Nephron progenitor cell (in vitro differentiated cells): ENCODE results near the gene HS1BP3.
A peak's percentile ranks its signal among the peaks of the same experiment; 100 is the strongest.

Experiments used
- DNase-seq: peaks from one replicate; pipeline ENCODE4 v3.0.0; 2021
- H3K27ac Mint-ChIP-seq: 2 replicates; pipeline ENCODE4 v1.8.0; 2021; ENCODE audit warnings: mild to moderate bottlenecking, moderate library complexity, mixed read lengths
- H3K27me3 Mint-ChIP-seq: 2 replicates; pipeline ENCODE4 v1.8.0; 2021; ENCODE audit warnings: mild to moderate bottlenecking, low read depth, mixed read lengths; ENCODE audit not compliant: poor library complexity
- H3K36me3 Mint-ChIP-seq: 2 replicates; pipeline ENCODE4 v1.8.0; 2021; ENCODE audit warnings: low read depth, mixed read lengths
- H3K4me1 Mint-ChIP-seq: 2 replicates; pipeline ENCODE4 v1.8.0; 2021; ENCODE audit warnings: mixed read lengths
- H3K4me3 Mint-ChIP-seq: 2 replicates; pipeline ENCODE4 v1.8.0; 2021; ENCODE audit warnings: mild to moderate bottlenecking, moderate library complexity, mixed read lengths
- H3K9me3 Mint-ChIP-seq: 2 replicates; pipeline ENCODE4 v1.8.0; 2021; ENCODE audit warnings: mild to moderate bottlenecking, moderate library complexity, mixed read lengths
- TF ChIP-seq, protein P1 (sequence below): fragments of 200-600 bp; sonication (generic); IDR thresholded peaks from 2 replicates; pipeline ENCODE4 v1.5.0; 2021; ENCODE audit warnings: antibody characterized with exemption

Gene HS1BP3

DNA sequence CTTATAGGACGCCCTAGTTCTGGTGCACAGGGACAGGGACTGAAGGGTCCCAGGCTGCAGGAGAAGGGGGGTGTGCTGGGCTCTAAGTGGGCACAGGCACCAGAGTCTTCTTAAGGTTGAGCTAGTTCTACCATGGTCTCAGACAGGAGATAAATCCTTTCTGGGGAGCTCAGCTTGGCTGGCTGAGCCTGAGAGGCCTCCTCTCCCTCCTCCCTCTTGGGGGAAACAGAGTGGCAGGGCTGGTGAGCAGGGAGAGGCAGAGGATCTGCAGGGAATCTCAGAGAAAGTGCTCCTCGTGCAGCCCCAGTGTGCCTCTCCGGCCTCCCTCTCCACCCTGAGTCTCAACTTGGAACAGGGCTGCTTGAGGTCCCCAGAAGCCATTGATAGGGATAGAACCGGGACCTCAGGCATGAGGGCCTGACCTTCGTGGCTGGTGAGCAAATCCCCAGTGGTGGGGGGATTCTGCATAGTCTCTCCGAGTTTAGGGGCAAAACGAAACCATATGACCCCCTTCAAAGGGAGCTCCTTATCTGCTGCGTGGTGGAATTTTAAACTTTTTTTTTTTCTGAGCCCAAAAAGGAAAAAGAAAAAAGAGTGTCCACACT lies 18.1 kb upstream of the HS1BP3 start:
- Mint-ChIP-seq H3K9me3 (no peaks in the 10 kb centered on the region), H3K27ac (no peak overlapping the region)
- TF ChIP-seq, protein P1, sequence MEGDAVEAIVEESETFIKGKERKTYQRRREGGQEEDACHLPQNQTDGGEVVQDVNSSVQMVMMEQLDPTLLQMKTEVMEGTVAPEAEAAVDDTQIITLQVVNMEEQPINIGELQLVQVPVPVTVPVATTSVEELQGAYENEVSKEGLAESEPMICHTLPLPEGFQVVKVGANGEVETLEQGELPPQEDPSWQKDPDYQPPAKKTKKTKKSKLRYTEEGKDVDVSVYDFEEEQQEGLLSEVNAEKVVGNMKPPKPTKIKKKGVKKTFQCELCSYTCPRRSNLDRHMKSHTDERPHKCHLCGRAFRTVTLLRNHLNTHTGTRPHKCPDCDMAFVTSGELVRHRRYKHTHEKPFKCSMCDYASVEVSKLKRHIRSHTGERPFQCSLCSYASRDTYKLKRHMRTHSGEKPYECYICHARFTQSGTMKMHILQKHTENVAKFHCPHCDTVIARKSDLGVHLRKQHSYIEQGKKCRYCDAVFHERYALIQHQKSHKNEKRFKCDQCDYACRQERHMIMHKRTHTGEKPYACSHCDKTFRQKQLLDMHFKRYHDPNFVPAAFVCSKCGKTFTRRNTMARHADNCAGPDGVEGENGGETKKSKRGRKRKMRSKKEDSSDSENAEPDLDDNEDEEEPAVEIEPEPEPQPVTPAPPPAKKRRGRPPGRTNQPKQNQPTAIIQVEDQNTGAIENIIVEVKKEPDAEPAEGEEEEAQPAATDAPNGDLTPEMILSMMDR = no peak

DNA sequence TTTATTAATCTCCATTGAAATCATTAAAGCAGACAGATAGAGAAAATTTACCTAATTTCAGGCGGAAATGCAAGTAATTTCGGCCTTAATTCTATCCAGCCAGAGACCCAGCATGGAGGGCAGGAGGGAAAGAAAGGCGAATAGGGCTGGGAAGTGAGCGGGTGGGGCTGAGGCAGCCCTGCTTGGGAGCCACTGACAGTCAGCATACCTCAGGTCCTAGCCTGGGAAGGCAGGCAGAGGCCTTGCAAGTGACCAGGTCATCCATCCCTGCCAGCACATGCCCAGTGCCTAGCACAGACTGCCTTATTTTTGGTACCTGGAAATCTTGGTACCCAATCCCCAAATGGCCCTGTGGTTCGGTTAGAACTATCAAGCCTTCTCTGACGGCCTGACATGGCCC lies 17.6 kb upstream of the HS1BP3 start:
- Mint-ChIP-seq H3K4me1 (peaks cover 28% of the 10 kb centered on the region), H3K27me3 (peaks cover 96% of the 10 kb centered on the region), H3K4me3 (peak overlapping the region; percentile 47), H3K9me3 (no peaks in the 10 kb centered on the region), H3K27ac (no peak overlapping the region), H3K36me3 (no peaks in the 10 kb centered on the region)
- TF ChIP-seq, protein P1 = no peak
- no peak for DNase-seq

More for the DNA sequence above, 18.1 kb upstream of the HS1BP3 start:
- no peak for DNase-seq
- Mint-ChIP-seq H3K36me3 (no peaks in the 10 kb centered on the region), H3K4me1 (peaks cover 28% of the 10 kb centered on the region), H3K27me3 (peaks cover 96% of the 10 kb centered on the region), H3K4me3 (peak overlapping the region; percentile 25)

DNA sequence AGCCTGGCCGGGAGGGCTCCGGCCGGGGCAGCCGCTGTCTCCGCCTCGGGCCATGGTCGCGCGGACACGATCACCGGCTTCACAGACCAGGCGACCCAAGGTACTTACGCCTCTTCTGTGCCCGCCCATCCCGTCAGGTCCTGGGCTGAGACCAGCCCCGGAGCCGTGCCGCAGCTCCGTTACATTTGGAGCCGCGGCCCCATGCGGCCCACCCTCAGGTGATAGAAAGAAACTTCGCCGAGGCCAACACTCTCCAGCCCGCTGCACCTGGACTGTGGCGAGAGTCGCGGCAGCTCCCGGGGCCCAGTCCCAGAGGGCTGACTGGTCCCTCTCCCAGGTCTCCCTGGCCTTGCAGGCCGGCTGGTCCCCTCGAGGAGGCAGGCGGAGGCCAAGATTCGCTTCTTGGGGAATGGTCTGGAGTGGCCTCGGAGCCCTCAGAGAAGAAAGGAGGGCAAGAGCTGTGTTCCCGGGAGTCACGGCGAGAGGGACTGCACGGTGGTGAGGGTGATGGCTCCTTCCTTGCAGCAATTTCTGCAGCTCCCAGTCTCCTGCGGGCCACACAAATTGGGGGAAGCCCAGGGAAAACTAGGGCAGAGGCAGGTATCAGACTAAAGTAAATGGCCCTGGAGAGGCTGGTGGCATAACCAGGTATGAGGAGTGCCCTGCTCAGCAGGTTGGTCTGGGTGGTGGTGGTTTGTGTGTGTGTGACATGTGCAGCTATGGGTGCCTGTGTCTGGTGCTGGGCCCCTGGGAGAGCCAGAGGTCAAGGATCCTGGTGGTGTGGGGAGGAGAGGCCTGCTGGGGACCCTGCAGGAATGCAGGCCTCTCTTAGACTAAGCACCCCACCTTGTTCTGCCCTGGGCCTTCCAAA lies 16.9 kb upstream of the HS1BP3 start:
- no peak overlapping the region for H3K27ac Mint-ChIP-seq
- H3K27me3 Mint-ChIP-seq = peaks cover 96% of the 10 kb centered on the region
- H3K4me3 Mint-ChIP-seq = peak overlapping the region; percentile 47
- H3K4me1 Mint-ChIP-seq = peaks cover 28% of the 10 kb centered on the region
- no peaks in the 10 kb centered on the region for H3K36me3 Mint-ChIP-seq
- no peak for DNase-seq
- H3K9me3 Mint-ChIP-seq = no peaks in the 10 kb centered on the region
- TF ChIP-seq, protein P1 = no peak

DNA sequence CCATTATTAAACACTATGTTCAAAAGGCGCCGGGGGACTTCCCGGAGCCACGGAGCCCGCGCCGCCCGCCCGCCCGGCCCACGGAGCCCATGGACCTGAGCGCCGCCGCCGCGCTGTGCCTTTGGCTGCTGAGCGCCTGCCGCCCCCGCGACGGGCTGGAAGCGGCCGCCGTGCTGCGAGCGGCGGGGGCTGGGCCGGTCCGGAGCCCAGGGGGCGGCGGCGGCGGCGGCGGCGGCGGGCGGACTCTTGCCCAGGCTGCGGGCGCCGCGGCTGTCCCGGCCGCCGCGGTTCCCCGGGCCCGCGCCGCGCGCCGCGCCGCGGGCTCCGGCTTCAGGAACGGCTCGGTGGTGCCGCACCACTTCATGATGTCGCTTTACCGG lies 16.2 kb upstream of the HS1BP3 start:
- H3K4me1 Mint-ChIP-seq = peaks cover 24% of the 10 kb centered on the region
- DNase-seq = peak; percentile 47
- H3K4me3 Mint-ChIP-seq = no peak overlapping the region
- TF ChIP-seq, protein P1 = no peak
- H3K27me3 Mint-ChIP-seq = peaks cover 96% of the 10 kb centered on the region
- H3K36me3 Mint-ChIP-seq = no peaks in the 10 kb centered on the region
- H3K9me3 Mint-ChIP-seq = no peaks in the 10 kb centered on the region
- no peak overlapping the region for H3K27ac Mint-ChIP-seq

DNA sequence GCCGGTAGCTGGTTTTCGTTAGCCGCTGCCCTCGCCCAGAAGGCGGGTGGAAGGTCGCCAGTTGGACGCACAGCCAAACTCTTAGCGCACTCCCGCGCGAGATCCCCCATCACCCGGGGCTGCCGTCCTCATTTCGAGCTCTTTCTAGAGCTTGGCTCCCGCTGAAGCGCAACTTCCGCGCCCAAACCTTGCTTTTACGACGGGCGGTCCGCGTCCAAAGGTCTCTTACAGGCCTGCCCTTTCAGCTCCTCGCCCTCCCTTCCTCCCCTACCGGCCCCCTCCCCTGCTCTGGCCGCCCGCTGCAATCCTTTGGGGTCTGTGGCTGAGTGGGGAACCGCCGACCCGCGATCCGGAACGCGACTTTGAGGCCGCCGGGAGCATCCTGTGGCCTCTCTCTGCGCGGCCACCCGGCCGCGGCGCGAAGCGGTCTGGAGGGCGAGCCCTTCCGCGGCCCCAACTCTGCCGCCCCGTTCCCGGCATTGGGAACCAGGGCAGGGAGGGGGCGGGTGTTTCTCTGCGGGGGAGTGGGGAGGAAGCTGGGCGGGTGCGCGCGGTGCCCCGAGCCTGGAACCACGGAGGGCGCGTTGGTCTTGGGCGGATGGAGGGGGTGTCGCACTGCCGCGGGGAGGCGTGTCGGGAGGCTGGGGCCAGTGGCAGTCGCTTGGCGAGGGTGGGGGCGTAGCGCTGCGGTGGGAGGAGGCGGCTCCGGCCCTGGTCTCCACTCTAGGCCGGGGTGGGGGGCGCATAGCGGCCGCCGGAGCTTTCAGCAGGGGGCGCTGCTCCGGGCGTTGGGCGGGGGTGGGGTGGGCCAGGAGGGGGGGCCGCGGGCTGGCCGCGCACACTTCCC lies 15.6 kb upstream of the HS1BP3 start, which contains the start of gene GDF7:
Gene GDF7 (plus strand): TSS at position 841 of the 847 bp plus-strand sequence. CDS start 96 bp downstream, outside the sequence.
- peak; percentile 53 for DNase-seq
- peaks cover 96% of the 10 kb centered on the region for H3K27me3 Mint-ChIP-seq

More for the DNA sequence above, 15.6 kb upstream of the HS1BP3 start, which contains the start of gene GDF7:
- Mint-ChIP-seq H3K36me3 (no peaks in the 10 kb centered on the region), H3K9me3 (no peaks in the 10 kb centered on the region), H3K27ac (no peak within 1 kb of the TSS), H3K4me1 (peaks cover 20% of the 10 kb centered on the region), H3K4me3 (peak within 1 kb of the TSS; percentile 74)
- TF ChIP-seq, protein P1 = no peak
